OCI-LY1 (cell line): Measurements from ENCODE around the gene RAB2B.

Experiments
- EZH2 ChIP-seq: fragments of 200-600 bp; sonication (generic), shearing (Covaris generic); IDR thresholded peaks from 2 replicates; pipeline ENCODE4 v1.8.0; 2017; ENCODE audit warnings: borderline replicate concordance, mixed run types, mild to moderate bottlenecking, antibody characterized with exemption, low read length, moderate library complexity, mixed read lengths
- TF ChIP-seq, protein P1 (sequence below): fragments of 200-600 bp; sonication (generic), shearing (Covaris generic); IDR thresholded peaks from 2 replicates; pipeline ENCODE4 v1.5.1; 2017; ENCODE audit warnings: mild to moderate bottlenecking, antibody characterized with exemption, low read length, moderate library complexity, mixed read lengths

DNA sequence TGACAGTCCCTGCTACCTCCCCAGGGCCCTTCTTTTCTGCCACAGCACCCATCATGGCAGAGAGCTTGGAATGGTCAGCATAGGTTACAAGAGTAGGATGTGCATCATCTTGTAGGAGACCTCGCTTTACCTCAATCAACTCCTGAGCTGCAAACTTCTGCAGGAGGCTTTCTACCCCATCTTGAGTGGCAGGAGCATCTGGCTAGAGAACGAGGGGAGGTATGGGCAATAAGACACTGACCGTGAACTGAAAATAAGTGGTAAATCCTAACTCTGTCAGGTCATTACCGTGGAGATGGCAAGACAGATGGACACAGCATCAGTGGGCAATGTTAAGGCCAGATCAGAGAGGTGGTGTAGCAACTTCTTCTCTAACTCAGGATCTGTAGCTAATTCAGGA lies 26.6 kb upstream of the RAB2B start:
- TF ChIP-seq, protein P1, sequence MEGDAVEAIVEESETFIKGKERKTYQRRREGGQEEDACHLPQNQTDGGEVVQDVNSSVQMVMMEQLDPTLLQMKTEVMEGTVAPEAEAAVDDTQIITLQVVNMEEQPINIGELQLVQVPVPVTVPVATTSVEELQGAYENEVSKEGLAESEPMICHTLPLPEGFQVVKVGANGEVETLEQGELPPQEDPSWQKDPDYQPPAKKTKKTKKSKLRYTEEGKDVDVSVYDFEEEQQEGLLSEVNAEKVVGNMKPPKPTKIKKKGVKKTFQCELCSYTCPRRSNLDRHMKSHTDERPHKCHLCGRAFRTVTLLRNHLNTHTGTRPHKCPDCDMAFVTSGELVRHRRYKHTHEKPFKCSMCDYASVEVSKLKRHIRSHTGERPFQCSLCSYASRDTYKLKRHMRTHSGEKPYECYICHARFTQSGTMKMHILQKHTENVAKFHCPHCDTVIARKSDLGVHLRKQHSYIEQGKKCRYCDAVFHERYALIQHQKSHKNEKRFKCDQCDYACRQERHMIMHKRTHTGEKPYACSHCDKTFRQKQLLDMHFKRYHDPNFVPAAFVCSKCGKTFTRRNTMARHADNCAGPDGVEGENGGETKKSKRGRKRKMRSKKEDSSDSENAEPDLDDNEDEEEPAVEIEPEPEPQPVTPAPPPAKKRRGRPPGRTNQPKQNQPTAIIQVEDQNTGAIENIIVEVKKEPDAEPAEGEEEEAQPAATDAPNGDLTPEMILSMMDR: no peak
- TF ChIP-seq EZH2: no peak
